Measurements from ENCODE around the gene ITPRIP.

Gene ITPRIP, protein sequence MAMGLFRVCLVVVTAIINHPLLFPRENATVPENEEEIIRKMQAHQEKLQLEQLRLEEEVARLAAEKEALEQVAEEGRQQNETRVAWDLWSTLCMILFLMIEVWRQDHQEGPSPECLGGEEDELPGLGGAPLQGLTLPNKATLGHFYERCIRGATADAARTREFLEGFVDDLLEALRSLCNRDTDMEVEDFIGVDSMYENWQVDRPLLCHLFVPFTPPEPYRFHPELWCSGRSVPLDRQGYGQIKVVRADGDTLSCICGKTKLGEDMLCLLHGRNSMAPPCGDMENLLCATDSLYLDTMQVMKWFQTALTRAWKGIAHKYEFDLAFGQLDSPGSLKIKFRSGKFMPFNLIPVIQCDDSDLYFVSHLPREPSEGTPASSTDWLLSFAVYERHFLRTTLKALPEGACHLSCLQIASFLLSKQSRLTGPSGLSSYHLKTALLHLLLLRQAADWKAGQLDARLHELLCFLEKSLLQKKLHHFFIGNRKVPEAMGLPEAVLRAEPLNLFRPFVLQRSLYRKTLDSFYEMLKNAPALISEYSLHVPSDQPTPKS

DNA sequence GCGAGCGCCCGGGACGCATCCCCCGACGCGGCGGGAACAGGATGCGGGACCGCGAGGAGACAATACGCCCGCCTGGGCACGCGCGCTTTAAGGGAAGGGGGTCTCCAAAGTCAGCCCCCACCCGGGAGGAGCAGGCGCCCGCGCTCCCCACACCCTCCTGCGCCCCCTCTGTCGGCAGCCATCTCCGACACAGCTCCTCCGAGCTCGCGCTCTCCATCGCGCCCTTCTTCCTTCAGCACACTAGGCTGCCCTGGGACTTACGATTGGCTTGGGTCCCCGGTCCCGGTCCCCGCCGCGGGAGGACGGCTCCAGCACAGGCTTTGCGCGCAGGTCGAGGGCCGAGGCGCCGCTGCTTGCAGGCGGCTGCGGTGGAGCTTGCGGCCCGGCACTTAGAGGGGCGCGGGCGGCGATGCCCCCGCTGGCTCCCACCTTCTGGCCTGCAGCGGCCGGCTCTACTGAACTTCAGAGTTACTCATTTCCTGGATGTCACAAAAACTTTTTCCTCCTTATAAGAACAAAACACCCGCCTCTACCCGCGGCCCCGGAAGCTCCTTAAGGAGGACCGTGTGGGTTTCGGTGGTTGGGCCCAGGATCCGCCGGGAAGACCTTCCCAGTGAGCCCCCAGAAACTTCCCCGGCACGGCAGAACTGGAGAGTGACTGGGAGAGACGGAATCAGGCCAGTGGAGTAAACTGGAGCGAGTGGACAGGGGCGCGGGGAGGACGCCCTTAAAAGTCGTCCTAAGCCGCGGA, at the start of gene ITPRIP:
TSS of gene ITPRIP (minus strand) at position 481 of the 751 bp plus-strand sequence. CDS start 22,414 bp downstream, outside the sequence.
- peak; percentile 36 to 68 (median 54) for DNase-seq

DNA sequence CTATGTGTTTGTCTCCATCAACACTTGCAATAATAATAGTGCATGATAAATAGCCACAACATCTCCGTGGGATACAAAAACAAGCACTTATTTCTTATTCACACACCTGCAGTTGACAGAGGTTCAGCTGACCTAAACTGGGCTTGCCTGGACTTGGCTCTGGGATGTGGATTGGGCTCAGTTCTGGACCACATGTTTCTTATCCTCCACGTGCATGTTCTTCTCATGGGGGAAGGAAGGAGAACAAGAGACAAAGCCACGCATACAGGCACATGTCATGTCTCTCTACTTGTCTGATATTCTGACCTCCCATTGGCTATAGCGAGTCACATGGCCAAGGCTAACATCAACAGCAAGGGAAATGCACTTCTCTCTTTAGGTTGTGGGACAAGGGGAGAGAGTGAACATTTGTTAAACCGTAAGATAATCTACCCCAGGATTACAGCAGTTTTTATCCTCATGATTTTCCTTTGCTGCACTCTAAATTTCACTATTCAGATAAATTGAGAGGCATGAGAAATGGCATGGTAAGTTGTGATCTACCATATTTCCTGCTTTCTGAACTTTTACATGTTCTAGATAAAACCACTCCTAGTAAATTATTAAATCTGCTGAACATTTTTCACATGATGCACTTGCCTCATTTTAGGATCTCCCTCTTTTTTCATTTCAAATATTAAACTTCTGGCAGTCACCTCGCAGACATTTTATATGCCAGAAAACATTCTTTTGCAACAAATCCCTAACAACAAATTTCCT, 49.0 kb upstream of the ITPRIP start:
- no peak for DNase-seq

DNA sequence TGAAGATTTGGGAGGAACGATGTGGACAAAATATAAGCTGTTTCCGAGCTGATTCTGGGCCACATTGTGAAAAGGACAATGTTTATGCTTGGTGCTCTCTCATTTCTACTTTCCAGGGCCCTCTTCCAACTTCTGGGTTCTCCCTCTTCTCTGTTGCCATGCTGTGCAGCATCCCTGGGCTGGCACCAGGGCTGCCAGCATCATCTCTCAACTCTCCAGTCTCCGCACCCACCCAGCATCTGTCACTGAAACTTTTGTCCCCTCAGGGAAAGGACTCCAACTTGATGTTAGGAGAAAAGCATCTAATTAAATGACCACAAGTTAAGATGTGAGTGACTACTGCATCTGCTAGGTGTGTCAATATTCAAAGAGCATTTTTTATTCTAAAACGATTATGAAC, 42.1 kb upstream of the ITPRIP start:
- no peak for DNase-seq

DNA sequence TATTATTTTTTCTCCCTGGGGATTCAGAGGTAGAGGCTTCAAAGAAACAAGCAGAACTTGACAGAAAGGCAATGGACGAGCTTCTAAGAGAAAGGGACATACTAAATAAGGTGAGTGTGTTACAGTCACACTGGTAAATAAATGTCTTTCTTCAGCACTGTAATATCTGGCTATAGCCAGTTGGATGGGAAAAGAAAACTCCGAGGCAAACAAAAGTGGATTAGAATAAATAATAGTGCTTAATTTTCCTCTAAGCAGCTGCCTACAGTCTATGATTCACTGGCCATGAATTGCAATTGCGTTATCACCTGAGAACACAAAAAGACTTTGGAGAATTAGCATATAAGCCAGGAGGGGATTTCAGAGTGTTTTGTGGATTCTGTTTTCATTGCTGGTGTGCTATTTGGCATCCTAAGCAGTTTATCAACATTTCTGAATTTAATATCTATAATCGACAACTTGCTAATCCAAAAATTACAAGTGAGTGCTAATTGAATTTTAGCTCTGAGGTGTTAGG, 38.6 kb upstream of the ITPRIP start:
- no peak for DNase-seq

DNA sequence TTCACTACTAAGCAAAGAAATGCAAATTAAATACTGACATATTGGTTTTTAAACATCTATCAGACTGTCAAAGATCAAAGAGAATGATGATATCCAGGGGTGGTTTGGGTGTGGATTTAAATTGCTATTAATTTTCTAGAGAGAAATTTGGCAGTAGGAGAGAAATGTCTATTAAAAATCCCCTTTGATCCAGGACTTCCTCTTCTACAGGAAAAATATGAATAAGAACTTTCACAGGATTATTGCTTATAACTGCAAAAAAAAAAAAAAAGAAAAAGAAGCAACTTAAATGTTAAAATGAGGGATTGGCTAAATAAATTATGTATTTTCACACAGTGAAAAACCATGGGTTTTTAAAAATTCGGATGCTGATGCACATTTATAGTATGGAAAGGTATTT, 36.3 kb upstream of the ITPRIP start:
- DNase-seq = no peak

DNA sequence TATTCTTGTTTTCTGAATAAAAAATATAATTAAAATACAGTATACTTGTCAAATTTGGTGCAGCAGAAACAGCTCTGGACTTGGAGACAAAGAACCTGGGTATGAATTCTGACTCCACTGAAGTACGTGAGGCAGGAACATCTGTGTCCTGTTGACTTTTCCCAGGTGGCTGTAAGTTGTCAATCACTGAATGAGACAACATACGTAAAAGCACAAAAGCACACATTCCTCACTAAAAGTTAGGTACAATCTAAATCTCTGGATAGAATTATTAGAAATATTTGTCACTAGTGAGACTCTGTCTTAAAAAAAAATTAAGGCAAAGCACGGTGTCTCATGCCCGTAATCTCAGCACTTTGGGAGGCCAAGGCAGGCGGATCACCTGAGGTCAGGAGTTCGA, 33.5 kb upstream of the ITPRIP start:
- no peak for DNase-seq

DNA sequence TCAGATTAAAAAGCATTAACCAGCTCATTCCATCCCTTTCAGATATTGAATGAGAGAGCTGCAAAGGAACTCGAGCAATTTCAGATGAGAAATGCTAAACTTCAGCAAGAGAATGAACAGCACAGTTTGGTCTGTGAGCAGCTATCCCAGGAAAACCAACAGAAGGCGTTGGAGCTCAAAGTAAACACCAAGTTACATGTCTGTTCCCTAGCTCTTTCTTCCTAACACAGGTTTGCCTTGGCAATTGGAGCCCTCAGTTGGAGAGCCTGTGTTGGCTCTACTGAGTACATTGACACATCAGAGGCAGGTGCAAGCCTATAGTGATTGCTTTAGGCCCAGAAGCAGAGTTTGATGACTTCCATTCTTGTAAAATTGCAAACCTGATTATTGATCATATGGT, 30.1 kb upstream of the ITPRIP start:
- DNase-seq = no peak

DNA sequence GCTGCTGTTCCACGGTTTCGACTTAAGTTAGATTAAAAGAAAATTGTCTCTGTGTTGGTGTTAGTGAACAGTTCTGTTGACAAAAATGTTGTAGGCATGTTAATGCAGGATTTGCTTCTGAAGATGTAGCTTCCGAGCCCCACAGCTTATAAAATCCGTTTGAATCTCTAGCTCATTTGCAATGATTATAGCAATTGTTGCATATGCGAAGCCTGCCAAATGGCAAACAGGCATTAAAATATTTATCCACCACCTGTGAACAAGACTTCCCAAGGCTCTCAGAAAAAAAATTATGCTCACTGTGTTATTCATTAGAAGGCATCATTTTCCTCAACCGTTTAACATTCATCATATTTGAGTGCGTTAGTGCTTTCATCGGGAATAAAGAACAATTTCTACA, 29.6 kb upstream of the ITPRIP start:
- DNase-seq = no peak

DNA sequence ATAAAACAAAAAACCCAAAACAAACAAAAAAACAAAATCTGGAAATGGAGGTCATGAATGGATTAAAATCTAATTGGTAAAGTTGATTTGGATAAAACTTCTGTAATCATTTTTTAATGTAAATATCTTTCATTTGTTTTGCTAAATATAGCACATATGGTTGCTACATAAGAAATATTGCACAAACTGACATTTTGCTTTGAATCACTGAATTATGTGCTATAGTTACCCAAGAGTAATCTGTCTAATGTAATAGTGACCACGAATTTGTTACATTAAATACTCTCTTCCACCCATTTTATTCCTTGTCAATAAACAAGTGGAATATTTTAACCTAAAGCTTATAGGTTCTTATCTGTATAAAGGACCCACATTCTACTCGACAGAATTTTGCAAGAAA, 21.5 kb upstream of the ITPRIP start:
- DNase-seq = no peak

DNA sequence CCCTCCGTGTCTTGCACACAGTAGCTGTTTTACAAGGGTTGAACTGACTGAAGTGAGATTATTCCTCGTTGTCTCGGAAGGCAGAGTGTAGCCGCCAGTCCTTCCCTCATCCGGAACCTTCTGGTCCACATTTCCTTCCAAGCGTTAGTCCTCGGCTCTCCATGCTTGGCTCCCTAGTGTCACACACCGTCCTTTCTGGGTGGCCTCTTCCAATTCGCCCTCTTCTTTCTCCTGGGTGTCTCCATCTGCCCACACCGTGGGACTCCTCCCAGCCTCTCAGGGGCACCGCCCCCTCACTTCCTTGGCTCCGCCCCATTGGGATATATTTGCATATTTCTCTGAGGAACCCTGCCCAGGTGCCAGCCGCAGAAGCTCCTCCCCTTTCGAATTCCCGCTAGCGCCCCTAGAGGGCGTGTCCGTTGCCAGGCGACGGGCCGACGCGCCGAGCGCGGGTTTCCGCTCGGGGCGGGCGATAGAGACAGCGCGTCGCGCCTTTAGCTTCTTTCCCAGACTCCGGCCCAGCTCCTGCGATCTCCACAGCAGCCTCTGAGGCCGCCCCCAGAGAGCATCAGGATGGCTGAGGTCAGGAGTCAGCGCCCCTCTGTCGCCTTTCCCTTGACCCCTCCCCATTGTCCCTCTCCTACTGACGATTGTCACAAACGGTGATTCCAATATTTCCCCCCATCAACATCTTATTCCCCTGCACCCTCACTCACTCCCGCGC, 15.2 kb upstream of the ITPRIP start, which contains the start of gene CFAP58:
TSS of gene CFAP58 (plus strand) at position 509 of the 724 bp plus-strand sequence. CDS start at position 574, 65 bp downstream.
- DNase-seq = peak; percentile 68 to 75 (median 73)

DNA sequence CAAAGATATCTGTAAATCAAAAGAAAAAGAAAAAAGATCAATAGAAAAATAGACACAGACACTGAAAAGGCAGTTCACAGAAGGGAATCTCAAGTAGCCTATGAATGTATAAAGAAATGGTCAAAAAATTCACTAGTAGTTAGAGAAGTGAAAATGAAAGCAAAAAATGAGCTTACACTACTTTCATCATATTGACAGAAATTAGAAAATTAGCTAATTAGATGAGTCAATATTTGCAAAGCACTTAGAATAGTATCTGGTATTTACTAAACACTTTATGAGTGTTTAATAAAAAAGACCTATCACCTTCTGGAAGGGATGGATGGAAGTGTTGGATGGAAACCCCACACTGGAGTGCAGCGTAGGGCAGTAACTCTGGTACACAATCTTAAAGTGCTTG, 13.7 kb upstream of the ITPRIP start:
- no peak for DNase-seq

DNA sequence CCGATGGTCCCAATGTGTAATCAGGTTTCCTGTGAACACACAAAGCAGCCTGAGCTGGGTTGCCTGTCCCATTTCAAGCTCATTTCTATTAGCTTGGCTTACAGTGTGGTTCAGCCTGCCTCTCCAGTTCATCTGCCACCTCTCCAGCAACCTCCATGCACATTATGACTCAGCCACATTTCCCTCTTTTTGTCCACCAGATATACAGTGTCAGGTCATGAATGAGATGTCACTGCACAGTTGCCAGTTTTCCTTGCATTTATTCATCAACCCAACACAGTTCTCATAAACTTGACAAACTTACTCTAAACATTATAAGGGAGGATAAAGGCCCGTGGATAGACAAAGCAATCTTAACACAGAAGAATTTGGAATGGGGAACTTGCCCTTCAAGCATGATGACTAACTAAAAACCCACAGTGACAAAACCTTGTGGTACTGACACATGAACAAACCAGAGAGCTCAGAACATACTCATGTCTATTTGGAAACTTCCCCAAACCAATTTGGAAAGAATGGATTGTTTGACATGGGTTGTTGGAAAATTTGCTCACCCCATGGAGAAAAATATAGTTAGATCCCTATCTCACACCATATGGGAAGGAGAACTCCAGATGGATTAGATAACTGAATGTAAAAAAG, 12.9 kb upstream of the ITPRIP start:
- DNase-seq = no peak

DNA sequence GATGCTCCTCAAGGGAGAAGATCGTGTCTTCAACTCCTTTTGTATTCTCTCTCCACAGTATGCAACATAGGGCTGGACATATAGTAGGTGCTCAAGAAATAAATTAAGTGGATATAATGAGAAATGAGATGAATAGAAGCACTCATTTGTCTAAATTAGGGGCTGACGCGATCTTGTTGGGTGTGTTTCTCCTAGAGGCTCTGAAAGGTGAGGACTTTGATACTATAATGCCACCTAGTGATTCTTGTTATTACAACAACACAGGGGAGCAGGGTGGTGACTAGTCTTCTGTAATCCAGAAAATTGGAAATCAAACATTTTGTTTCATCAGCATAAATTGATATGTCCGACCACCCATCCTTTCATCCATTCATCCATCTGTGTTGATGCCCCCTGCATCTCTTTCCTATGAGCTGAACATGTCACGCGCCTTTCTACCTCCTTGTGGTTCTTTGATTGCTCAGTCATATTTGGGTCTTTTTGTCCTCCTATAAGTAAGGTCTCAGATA, 11.9 kb upstream of the ITPRIP start:
- DNase-seq = no peak

DNA sequence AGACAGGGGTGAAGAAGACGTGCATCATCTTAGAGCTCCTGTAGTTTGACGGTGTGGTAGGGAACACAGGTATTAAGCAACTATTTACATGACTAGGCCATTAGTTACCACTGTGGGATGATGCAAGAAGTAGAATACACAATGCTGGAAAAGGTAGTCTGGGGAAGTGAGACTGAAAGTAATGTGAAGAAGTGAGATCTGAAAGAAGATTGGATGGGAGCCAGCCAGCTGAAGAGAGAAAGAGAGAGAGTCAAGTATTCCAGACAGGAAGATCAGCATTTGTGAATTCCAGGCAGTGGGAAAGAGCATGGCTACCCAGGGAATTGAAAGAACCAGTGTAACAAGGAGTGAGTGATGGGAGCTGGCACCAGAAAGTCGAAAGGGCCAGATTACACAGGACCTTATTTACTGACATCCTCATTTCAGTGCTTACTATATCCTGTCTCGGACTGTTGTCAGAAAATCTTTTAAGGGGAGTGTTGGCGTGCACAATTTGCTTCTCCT, 11.4 kb upstream of the ITPRIP start:
- DNase-seq = no peak

DNA sequence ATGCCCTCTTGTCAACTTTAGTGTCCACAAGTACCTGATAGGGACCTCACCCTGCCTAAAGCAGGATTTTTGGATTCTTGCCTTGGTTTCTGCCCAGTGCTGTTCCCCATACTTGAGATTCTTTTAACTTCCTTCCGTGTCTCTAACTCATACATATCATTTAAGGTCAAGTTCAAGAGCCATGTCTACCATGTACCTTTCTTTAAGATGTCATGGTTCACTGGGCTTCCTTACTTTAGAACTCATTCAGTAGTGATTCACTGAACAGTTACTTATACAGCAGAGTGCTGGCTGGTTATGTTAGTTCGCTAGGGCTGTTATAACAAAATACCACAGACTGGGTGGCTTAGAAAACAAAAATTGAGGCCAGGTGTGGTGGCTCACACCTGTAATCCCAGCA, 10.3 kb upstream of the ITPRIP start:
- no peak for DNase-seq

DNA sequence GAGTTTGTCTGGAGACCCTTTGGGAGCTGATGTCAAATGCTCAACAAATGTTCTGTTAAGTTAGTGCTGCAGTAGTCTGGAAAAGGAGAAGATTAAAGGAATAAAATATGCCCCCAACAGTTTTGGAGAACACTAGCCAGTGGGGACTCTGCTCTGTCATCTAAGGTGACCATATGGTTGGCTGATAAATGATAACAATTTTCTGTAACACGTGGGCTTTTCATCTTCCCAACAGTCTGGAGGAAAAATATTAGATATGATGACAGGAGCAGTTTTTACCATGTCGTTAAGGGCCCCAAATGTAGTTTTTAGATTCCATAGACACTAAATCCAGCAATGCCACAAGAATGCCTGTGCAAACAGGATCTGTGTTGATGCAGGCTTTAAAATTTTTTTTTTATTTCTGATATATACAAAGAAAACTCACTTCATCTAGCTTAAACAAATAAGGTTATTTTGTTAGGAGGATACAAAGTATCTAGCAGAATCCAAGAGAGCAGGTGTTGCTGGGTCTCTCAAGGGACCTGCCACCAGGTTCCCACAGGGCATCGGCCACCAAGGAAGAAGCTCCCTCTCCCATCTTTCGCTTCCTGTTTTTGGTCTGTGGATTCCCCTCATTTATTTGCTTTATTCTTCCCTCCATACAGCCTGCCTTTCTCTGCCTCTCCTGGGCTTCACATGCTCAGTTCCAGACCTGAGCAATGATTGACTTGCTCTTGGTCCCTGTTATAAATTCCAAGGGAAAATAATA, 9.2 kb upstream of the ITPRIP start:
- DNase-seq = no peak

DNA sequence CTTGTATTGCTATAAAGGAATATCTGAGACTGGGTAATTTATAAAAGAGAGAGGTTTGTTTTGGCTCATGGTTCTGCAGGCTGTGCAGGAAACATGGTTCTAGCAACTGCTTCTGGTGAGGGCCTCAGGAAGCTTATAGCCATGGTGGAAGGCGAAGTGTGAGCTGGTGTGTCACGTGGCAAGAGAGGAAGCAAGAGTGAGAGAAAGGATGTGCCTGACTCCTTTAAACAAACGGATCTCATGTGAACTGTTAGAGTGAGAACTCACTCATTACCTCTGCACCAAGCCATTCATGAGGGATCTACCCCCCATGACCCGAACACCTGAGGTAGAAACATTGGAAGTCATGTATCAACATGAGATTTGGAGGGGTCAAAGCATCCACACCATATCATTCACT, 7.7 kb upstream of the ITPRIP start:
- DNase-seq = no peak

DNA sequence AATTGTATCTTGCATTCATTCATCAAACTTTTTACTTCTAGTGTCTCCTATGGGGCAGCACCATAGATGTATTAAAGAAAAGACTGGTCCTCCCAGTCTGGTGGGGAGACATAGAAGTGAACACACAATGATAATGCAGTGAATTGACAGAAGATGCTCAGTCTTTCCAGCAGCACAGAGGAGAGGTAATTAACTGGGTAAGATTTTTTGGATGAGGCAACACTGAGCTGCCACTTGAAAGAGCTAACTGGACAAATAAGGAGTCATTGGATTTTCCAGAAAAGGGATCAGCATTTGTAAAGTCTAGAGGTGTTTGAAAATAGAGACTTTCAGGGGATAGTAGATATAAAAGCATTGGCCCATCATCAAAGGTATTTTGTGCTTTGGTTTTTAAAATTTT, 7.2 kb upstream of the ITPRIP start:
- DNase-seq = no peak

DNA sequence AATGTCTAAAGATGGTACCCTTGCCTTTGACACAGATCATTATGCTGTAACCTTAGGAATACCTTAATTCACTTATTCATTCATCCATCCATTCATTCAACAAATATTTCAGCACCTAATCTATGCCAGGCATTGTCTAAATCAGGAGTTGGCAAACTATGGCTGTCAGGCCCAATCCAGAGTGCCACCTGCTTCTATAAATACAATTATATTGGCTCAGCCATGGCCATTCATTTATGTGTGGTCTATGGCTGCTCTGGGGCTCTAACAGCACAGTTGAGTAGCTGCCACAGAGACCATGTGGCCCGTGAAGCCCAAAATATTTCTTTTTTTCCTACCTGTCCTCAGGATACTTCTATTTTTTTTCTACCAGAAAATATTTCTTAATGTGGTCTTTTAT, 6.0 kb upstream of the ITPRIP start:
- no peak for DNase-seq

DNA sequence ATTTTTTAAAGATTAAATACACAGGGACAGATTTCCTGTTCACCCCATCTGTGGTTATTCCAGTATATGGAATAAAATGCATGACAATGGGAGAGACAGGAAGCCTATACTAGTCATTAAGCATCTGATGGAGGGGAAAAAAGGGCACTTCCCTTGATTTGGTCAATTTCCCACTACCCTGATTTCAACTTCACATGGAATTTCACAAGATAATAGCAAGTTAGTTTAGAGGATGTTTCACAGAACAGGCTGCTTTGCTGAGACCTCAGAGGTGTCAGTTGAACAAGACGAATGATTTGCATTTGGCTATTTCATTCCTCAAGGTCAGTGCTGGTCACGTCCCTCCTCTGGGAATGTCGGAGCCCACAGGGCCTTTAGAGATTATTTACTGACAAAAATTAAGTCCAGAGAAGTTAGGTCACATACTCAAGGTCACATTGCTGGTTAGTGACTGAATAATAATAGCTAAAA, 4.7 kb upstream of the ITPRIP start:
- no peak for DNase-seq
